Measurements from ENCODE around the gene ADAMTS6. TPM values are rescaled to one million over a fixed set of nuclear protein-coding genes. Genes with fewer than 3 reads are reported as not detected.

Gene ADAMTS6
- total and polyA plus RNA-seq, 2 donors (not counting 1 experiment from before 2014, with no cell fraction given) = 3.6 to 12.3 TPM

DNA sequence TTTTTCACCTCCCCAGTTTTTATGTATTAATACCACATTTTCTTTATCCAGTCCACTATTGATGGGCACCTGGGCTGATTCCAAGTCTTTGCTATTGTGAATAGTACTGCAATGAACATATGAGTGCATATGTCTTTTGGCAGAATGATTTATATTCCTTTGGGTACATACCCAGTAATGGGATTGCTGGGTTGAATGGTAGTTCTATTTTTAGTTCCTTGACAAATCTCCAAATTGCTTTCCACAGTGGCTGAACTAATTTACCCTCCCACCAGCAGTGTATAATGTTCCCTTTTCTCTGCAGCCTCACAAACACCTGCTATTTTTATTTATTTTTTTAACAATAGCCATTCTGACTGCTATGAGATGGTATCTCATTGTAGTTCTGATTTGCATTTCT lies 340.2 kb downstream of the ADAMTS6 start:
- ChIA-PET POLR2A (no interaction called here), CTCF (no interaction called here)
- Histone ChIP-seq H3K9ac (ENCODE audit: low read length) (no peak overlapping the region), H3K9me3 (ENCODE audit: control extremely low read depth in 1 of 3, control insufficient read depth in 2 of 3, insufficient read depth in 1 of 3, low read length in 2 of 3) (no peaks in the 10 kb centered on the region), H3K4me1 (ENCODE audit: control insufficient read depth in 2 of 2, insufficient read depth in 2 of 2, low read length in 2 of 2) (peaks cover 0 to 5% of the 10 kb centered on the region in 2 donors), H3K27me3 (replicated peaks in 1 of 4; ENCODE audit: control extremely low read depth in 1 of 4, control insufficient read depth in 3 of 4, insufficient read depth in 4 of 4, low read length in 3 of 4) (no peaks in the 10 kb centered on the region), H3K4me2 (replicated peaks; ENCODE audit: low read depth, low read length, poor library complexity, severe bottlenecking) (no peak overlapping the region), H3K36me3 (replicated peaks in 1 of 2; ENCODE audit: control extremely low read depth in 1 of 2, control insufficient read depth in 1 of 2, extremely low read depth in 1 of 2, insufficient read depth in 2 of 2, low read length in 1 of 2) (no peaks in the 10 kb centered on the region), H4K20me1 (ENCODE audit: control insufficient read depth, insufficient read depth, low read length, poor library complexity, severe bottlenecking) (no peaks in the 10 kb centered on the region), H3K79me2 (ENCODE audit: control insufficient read depth, insufficient read depth, low read length) (no peaks in the 10 kb centered on the region), H2AFZ (ENCODE audit: insufficient read depth, low read depth, low read length, poor library complexity, severe bottlenecking) (no peak overlapping the region), H3K27ac (ENCODE audit: low read length in 2 of 2) (no peak overlapping the region), H3K4me3 (ENCODE audit: control extremely low read depth in 1 of 5, extremely low read depth in 1 of 5, insufficient read depth in 1 of 5, low read depth in 2 of 5, low read length in 4 of 5) (no peak overlapping the region)
- ATAC-seq (ENCODE audit: low read depth) = no peak
- TF ChIP-seq EZH2 (IDR thresholded peaks at IDR 0.05; ENCODE audit: borderline replicate concordance, insufficient read depth, low read depth, low read length, poor library complexity, severe bottlenecking) = no peak
- TF ChIP-seq, protein P1, sequence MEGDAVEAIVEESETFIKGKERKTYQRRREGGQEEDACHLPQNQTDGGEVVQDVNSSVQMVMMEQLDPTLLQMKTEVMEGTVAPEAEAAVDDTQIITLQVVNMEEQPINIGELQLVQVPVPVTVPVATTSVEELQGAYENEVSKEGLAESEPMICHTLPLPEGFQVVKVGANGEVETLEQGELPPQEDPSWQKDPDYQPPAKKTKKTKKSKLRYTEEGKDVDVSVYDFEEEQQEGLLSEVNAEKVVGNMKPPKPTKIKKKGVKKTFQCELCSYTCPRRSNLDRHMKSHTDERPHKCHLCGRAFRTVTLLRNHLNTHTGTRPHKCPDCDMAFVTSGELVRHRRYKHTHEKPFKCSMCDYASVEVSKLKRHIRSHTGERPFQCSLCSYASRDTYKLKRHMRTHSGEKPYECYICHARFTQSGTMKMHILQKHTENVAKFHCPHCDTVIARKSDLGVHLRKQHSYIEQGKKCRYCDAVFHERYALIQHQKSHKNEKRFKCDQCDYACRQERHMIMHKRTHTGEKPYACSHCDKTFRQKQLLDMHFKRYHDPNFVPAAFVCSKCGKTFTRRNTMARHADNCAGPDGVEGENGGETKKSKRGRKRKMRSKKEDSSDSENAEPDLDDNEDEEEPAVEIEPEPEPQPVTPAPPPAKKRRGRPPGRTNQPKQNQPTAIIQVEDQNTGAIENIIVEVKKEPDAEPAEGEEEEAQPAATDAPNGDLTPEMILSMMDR (IDR thresholded peaks at IDR 0.05) = no peak
- intact Hi-C loops (cut with micrococcal nuclease) = no loop called here
- H3K4me3 Mint-ChIP-seq = no peak overlapping the region
- no peaks in the 10 kb centered on the region for H3K27me3 Mint-ChIP-seq
- no peak for DNase-seq
- no peaks in the 10 kb centered on the region for H3K9me3 Mint-ChIP-seq (ENCODE audit: insufficient read depth)
- H3K27ac Mint-ChIP-seq = no peak overlapping the region
- peaks cover 9% of the 10 kb centered on the region for H3K4me1 Mint-ChIP-seq

DNA sequence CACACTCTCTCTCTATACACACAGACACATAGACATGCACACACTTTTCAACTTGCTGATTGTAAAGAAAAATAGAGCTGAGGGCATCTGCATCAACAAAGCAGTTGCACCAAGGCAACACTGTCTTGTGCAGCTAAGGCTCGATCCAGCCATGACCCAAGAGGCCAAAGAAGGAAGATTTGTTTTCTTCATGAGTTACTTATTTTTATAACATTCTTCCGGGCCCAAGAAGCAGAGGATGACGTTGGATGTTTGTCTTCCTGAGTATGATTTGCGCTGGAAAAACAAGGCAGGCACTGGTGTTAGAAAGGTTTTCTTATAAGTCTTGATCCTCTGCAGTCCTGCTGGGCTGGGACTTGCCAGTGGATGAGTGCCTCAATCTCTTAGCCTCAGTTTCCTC lies 344.1 kb downstream of the ADAMTS6 start:
- no peaks in the 10 kb centered on the region for H3K9me3 ChIP-seq (ENCODE audit: control extremely low read depth in 1 of 3, control insufficient read depth in 2 of 3, insufficient read depth in 1 of 3, low read length in 2 of 3)
- H3K79me2 ChIP-seq (ENCODE audit: control insufficient read depth, insufficient read depth, low read length) = no peaks in the 10 kb centered on the region
- CTCF ChIA-PET = no interaction called here
- no peaks in the 10 kb centered on the region for H3K4me1 ChIP-seq (ENCODE audit: control insufficient read depth in 2 of 2, insufficient read depth in 2 of 2, low read length in 2 of 2)
- H3K4me2 ChIP-seq (replicated peaks; ENCODE audit: low read depth, low read length, poor library complexity, severe bottlenecking) = no peak overlapping the region
- POLR2A ChIA-PET = no interaction called here
- Mint-ChIP-seq H3K27me3 (no peaks in the 10 kb centered on the region), H3K4me1 (no peaks in the 10 kb centered on the region), H3K9me3 (ENCODE audit: insufficient read depth) (no peaks in the 10 kb centered on the region), H3K4me3 (no peak overlapping the region), H3K27ac (no peak overlapping the region)
- ATAC-seq (ENCODE audit: low read depth) = no peak
- H3K27ac ChIP-seq (ENCODE audit: low read length in 2 of 2) = no peak overlapping the region
- H3K9ac ChIP-seq (ENCODE audit: low read length) = no peak overlapping the region
- no peak for DNase-seq
- H3K27me3 ChIP-seq (replicated peaks in 1 of 4; ENCODE audit: control extremely low read depth in 1 of 4, control insufficient read depth in 3 of 4, insufficient read depth in 4 of 4, low read length in 3 of 4) = no peaks in the 10 kb centered on the region
- no peaks in the 10 kb centered on the region for H3K36me3 ChIP-seq (replicated peaks in 1 of 2; ENCODE audit: control extremely low read depth in 1 of 2, control insufficient read depth in 1 of 2, extremely low read depth in 1 of 2, insufficient read depth in 2 of 2, low read length in 1 of 2)
- intact Hi-C loops (cut with micrococcal nuclease) = no loop called here
- 70% methylated on average over 2 of the region's 4 CpGs for WGBS (ENCODE audit: insufficient coverage)
- TF ChIP-seq EZH2 (IDR thresholded peaks at IDR 0.05; ENCODE audit: borderline replicate concordance, insufficient read depth, low read depth, low read length, poor library complexity, severe bottlenecking) = no peak
- TF ChIP-seq, protein P1 (IDR thresholded peaks at IDR 0.05) = no peak
- H2AFZ ChIP-seq (ENCODE audit: insufficient read depth, low read depth, low read length, poor library complexity, severe bottlenecking) = no peak overlapping the region
- H4K20me1 ChIP-seq (ENCODE audit: control insufficient read depth, insufficient read depth, low read length, poor library complexity, severe bottlenecking) = no peaks in the 10 kb centered on the region
- no peak overlapping the region for H3K4me3 ChIP-seq (ENCODE audit: control extremely low read depth in 1 of 5, extremely low read depth in 1 of 5, insufficient read depth in 1 of 5, low read depth in 2 of 5, low read length in 4 of 5)
